T-helper 17 cell (primary cell): ENCODE data around the gene ATP13A1. TPM values are rescaled to one million over a fixed set of nuclear protein-coding genes. Genes with fewer than 3 reads are reported as not detected.
"Not testable (repeated sequence)": the region's sequence is repeated elsewhere in the genome, so short reads cannot be mapped to it uniquely, and the experiment has no call there.

Source experiments
- ATAC-seq: fragments of 150-1000 bp; cut with Tn5 transposase; 2 replicates; pipeline ENCODE4 v1.10.0; 2021; ENCODE audit warnings: mild to moderate bottlenecking, moderate library complexity
- DNase-seq, 3 donors: peaks; one replicate each; pipeline versions ENCODE4 v3.0.0 to v3.0.0-alpha.2; 2020 to 2021
- H3K9me3 ChIP-seq: one replicate; pipeline ENCODE4 v1.7.0; 2013; ENCODE audit warnings: low read length, mild to moderate bottlenecking; ENCODE audit not compliant: control insufficient read depth, poor library complexity, severe bottlenecking
- H3K27ac Mint-ChIP-seq: one replicate; pipeline ENCODE4 v1.8.0; 2022; ENCODE audit warnings: mild to moderate bottlenecking, moderate library complexity, mixed read lengths
- H3K27me3 Mint-ChIP-seq: one replicate; pipeline ENCODE4 v1.8.0; 2022; ENCODE audit warnings: mixed read lengths
- H3K36me3 Mint-ChIP-seq: one replicate; pipeline ENCODE4 v1.8.0; 2022; ENCODE audit warnings: low read depth, mixed read lengths
- H3K4me1 Mint-ChIP-seq: one replicate; pipeline ENCODE4 v1.8.0; 2022; ENCODE audit warnings: mild to moderate bottlenecking, mixed read lengths
- H3K4me3 Mint-ChIP-seq: one replicate; pipeline ENCODE4 v1.8.0; 2022; ENCODE audit warnings: mild to moderate bottlenecking, moderate library complexity, mixed read lengths
- total RNA-seq, 4 donors: library from RNA in 2 of 4; stranded (reverse) in 2 of 4; gene quantifications; one replicate each; pipeline ENCODE4 v1.2.3 and lab custom pipeline; 2022 to 2026

The ATP13A1 gene
- total RNA-seq, 2 donors from 2014 or later: 91.4 to 98.8 TPM

GRCh38 chr19:19679176-19680073, 15.9 kb upstream of the ATP13A1 start:
- Mint-ChIP-seq H3K4me1 (peaks cover 7% of the 10 kb centered on the region), H3K27me3 (no peaks in the 10 kb centered on the region), H3K27ac (peak overlapping the region; percentile 57), H3K36me3 (peaks cover 9% of the 10 kb centered on the region), H3K4me3 (peak overlapping the region; percentile 43)
- H3K9me3 ChIP-seq: peaks cover 43% of the 10 kb centered on the region
- ATAC-seq: no peak
- DNase-seq: no peak

DNA sequence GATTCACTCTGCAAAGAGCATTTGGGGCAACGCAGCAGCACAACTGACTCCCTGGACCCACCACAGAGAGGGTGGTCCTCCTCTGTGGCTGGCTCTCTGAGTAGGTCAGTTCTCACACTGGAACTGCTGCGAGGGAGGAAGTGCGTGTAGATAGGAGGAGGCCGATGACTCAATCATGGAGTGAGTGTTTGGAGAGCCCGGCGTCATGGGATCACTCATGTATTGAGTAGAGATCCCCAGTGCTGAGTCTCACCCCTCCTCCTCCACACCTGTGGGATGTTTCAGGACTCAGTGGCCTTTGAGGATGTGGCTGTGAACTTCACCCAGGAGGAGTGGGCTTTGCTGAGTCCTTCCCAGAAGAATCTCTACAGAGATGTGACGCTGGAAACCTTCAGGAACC, 14.1 kb upstream of the ATP13A1 start:
- peaks cover 48% of the 10 kb centered on the region for H3K9me3 ChIP-seq
- Mint-ChIP-seq H3K4me3 (peak overlapping the region; percentile 32), H3K4me1 (peaks cover 7% of the 10 kb centered on the region), H3K27ac (no peak overlapping the region), H3K36me3 (peaks cover 7% of the 10 kb centered on the region), H3K27me3 (no peaks in the 10 kb centered on the region)
- ATAC-seq (no peak), DNase-seq (no peak)

DNA sequence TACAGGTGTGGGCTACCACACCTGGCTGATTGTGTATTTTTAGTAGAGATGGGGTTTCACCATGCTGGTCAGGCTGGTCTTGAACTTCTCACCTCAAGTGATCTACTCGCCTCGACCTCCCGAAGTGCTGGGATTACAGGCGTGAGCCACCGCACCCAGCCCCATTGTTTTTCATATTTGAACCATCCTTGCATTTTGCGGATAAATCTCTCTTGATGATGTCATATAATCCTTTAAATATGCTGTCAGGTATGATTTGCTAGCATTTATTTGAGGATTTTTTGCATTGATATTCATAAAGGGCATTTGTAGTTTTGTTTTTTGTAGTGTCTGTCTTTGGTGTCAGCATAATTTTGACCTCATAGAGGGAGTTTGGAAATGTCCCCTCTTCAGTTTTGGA, 10.8 kb upstream of the ATP13A1 start:
- DNase-seq (no peak), ATAC-seq (no peak)
- Mint-ChIP-seq H3K27me3 (no peaks in the 10 kb centered on the region), H3K27ac (no peak overlapping the region), H3K4me3 (peak overlapping the region; percentile 75), H3K4me1 (peaks cover 11% of the 10 kb centered on the region), H3K36me3 (peaks cover 7% of the 10 kb centered on the region)
- H3K9me3 ChIP-seq: peaks cover 43% of the 10 kb centered on the region

- Mint-ChIP-seq H3K36me3 (peaks cover 7% of the 10 kb centered on the region), H3K4me3 (no peak overlapping the region), H3K27me3 (no peaks in the 10 kb centered on the region), H3K4me1 (peaks cover 16% of the 10 kb centered on the region), H3K27ac (no peak overlapping the region)
- DNase-seq (no peak), ATAC-seq (no peak)
- H3K9me3 ChIP-seq: peaks cover 29% of the 10 kb centered on the region
These were observed 9.3 kb upstream of the ATP13A1 start for GRCh38 chr19:19672816-19673215.

GRCh38 chr19:19670070-19670551, 6.6 kb upstream of the ATP13A1 start:
- Mint-ChIP-seq H3K27me3 (no peaks in the 10 kb centered on the region), H3K4me1 (peaks cover 13% of the 10 kb centered on the region), H3K27ac (peak overlapping the region; percentile 96), H3K4me3 (peak overlapping the region; percentile 95), H3K36me3 (no peaks in the 10 kb centered on the region)
- DNase-seq (no peak), ATAC-seq (no peak)
- peaks cover 8% of the 10 kb centered on the region for H3K9me3 ChIP-seq

DNA sequence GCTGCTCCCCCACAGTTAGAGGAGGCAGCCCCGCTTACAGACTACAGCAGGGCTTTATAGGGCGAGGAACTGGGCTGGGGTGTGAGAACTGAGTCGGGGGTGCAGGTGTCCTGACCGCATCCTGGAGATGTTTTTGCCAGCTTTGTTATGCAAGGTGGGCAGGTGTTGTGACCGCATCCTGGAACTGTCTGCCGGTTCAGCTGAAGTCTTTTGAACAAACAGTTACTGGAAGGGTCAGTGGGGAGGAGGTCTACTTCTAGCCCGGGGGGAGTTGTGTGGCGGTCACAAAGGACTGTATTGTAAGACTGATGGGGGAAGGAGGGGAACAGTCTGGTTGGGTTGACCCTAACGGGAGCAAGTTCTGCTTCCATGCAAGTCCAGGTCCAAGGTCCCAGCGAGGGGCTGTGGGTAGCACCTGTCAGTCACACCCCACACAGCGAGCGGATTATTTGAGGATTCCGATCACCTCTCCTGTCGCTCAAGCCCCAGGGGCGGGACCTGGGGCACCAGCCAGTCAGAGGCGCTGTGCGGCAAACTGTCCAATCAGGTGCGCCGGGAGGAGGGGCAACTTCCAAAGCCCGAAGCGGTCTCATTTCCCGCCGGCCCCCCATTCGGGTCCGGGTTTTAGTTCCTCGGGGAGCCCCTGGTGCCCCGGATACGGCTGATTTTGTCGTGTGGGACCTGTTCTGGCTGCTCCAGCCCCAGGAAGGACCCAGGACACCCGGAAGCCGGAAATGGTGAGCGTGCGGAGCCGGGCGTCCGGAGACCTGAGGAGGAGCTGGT, 4.9 kb upstream of the ATP13A1 start, which contains the start of gene ZNF101:
ZNF101 (plus strand) TSS at position 610 of the 783 bp plus-strand sequence; CDS start at position 735, 125 bp downstream.
- H3K9me3 ChIP-seq: peaks cover 2% of the 10 kb centered on the region
- no peaks in the 10 kb centered on the region for H3K36me3 Mint-ChIP-seq
- peak within 1 kb of the TSS; percentile 96 for H3K27ac Mint-ChIP-seq
- H3K4me1 Mint-ChIP-seq: peaks cover 15% of the 10 kb centered on the region
- peak within 1 kb of the TSS; percentile 95 for H3K4me3 Mint-ChIP-seq
- peak; percentile 74 for ATAC-seq
- no peaks in the 10 kb centered on the region for H3K27me3 Mint-ChIP-seq
- peak; percentile 85 to 87 (median 85) for DNase-seq

- Mint-ChIP-seq H3K4me1 (peaks cover 32% of the 10 kb centered on the region), H3K4me3 (peak overlapping the region; percentile 33)
- H3K27ac Mint-ChIP-seq, H3K36me3 Mint-ChIP-seq, ATAC-seq, H3K9me3 ChIP-seq, H3K27me3 Mint-ChIP-seq, DNase-seq: not testable (repeated sequence)
These were observed 2.0 kb upstream of the ATP13A1 start for GRCh38 chr19:19665420-19665948.

DNA sequence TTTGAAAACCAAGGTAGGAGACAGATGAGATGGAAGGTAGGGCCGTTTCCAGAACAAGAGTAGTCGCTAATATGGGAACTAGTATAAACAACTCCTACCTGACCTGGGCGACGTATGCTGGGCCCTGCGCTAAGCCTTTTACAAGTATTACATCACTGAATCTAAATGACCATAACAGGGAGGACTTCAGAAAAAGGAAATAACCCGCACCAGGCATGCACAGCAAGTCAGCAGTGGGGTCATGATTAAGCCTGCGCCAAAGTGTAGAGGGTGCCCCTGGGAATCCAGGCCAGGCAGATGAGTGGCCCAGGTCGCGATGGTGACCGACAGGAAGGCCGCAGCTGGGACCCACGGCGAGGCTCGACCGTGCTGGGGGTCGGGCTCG, 613 bp downstream of the ATP13A1 start:
- Mint-ChIP-seq H3K36me3 (no peaks in the 10 kb centered on the region), H3K27ac (peak overlapping the region; percentile 92), H3K4me1 (peaks cover 33% of the 10 kb centered on the region), H3K27me3 (no peaks in the 10 kb centered on the region), H3K4me3 (peak overlapping the region; percentile 86)
- no peak for DNase-seq
- no peaks in the 10 kb centered on the region for H3K9me3 ChIP-seq
- ATAC-seq: no peak

DNA sequence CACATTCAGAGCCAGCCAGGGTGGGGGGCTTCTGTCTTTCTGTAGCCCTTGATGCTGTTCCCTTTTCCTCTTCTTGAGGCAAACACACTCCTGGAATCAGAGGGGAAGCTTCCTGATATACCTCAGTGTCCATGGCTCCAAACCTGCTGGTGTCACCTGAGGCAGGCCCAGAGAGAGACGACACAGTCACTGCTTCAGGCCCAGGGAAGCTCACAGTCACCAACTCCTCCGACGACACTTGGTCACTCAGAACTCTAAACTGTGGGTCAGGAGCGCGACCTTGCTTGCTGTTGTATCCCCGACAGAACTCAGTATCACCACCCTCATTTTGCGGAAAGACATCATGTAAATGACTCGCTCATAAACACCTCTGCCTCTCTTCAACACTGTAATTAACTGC, 1.1 kb downstream of the ATP13A1 start:
- no peaks in the 10 kb centered on the region for H3K9me3 ChIP-seq
- DNase-seq: no peak
- H3K27ac Mint-ChIP-seq: peak overlapping the region; percentile 92
- no peaks in the 10 kb centered on the region for H3K27me3 Mint-ChIP-seq
- H3K36me3 Mint-ChIP-seq: no peaks in the 10 kb centered on the region
- peak overlapping the region; percentile 86 for H3K4me3 Mint-ChIP-seq
- no peak for ATAC-seq
- peaks cover 31% of the 10 kb centered on the region for H3K4me1 Mint-ChIP-seq

GRCh38 chr19:19661675-19662251, 1.7 kb downstream of the ATP13A1 start:
- peak overlapping the region; percentile 86 for H3K4me3 Mint-ChIP-seq
- ATAC-seq: peak; percentile 12
- peaks cover 32% of the 10 kb centered on the region for H3K4me1 Mint-ChIP-seq
- peak in 1 of 3 donors; percentile 23 for DNase-seq
- H3K36me3 Mint-ChIP-seq: peaks cover 2% of the 10 kb centered on the region
- H3K9me3 ChIP-seq: no peaks in the 10 kb centered on the region
- no peaks in the 10 kb centered on the region for H3K27me3 Mint-ChIP-seq
- H3K27ac Mint-ChIP-seq: peak overlapping the region; percentile 92

DNA sequence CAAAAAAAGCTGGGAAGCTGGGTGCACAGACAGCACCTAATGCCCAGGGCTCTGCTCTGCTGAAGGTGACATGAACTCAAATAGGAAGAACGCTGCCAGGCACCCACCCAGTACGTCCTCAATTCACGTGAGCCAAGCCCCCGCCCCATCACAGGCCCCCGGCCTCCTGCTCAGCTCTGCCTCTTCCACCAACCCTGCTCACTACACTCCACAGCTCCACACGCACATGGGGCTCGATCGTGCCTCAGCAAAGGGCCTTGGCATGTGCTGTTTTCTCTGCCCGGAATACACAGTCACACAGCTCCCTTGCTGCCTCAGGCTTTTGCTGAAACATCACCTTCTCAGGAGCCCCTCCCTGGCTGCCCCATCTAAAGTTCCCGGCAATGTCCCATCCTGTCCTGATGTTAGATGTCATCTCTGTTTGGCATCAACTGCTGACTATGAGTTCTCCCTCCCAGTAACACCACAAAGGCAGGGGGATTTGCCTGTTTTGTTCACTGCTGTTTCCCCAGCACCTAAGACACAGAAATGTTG, 2.3 kb downstream of the ATP13A1 start:
- Mint-ChIP-seq H3K27me3 (no peaks in the 10 kb centered on the region), H3K36me3 (peaks cover 3% of the 10 kb centered on the region), H3K4me3 (peak overlapping the region; percentile 86), H3K4me1 (peaks cover 31% of the 10 kb centered on the region), H3K27ac (peak overlapping the region; percentile 92)
- DNase-seq (no peak), ATAC-seq (no peak)
- no peaks in the 10 kb centered on the region for H3K9me3 ChIP-seq

DNA sequence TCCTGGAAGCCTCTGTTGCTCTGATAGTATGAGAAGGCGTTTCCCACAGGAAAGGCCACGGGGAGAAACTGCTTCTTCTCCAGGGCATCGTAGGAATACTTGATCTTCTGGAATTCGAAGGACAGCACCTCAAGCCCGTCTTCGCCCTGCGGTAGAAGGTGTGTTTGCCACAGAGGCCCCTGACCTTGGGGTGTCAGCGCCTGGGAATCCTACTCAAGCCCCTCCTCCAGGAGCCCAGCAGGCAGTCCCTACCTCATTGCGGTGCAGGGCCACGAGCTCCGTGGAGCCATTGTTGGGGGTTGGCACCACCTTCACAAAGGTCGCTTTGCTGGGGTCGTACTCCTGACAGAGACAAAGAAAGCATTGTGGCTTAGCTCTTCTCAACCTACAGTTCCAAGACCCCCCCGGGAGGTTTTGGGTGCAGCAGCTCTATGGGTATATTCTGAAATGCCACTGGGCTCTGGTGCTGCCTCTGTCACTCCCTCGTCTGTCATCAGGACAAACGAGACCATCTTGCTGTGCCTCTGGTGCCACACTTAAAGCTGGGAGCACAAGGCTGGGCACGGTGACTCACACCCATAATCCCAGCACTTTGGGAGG, 3.7 kb downstream of the ATP13A1 start:
- Mint-ChIP-seq H3K4me3 (no peak overlapping the region), H3K27ac (no peak overlapping the region), H3K4me1 (peaks cover 31% of the 10 kb centered on the region), H3K27me3 (no peaks in the 10 kb centered on the region), H3K36me3 (peaks cover 5% of the 10 kb centered on the region)
- no peak for DNase-seq
- no peak for ATAC-seq
- H3K9me3 ChIP-seq: no peaks in the 10 kb centered on the region
